IPS-18a (cell line): ENCODE results near the gene CREB3L4.
"Not testable (repeated sequence)": the region's sequence is repeated elsewhere in the genome, so short reads cannot be mapped to it uniquely, and the experiment has no call there.

Experiments
- H3K27ac ChIP-seq: one replicate; pipeline ENCODE4 v1.5.1; 2013; ENCODE audit warnings: low read length
- H3K27me3 ChIP-seq: one replicate; pipeline ENCODE4 v1.6.1; 2013; ENCODE audit warnings: mild to moderate bottlenecking, low read length; ENCODE audit not compliant: control insufficient read depth, insufficient read depth
- H3K36me3 ChIP-seq: one replicate; pipeline ENCODE4 v1.6.1; 2013; ENCODE audit warnings: low read depth, low read length; ENCODE audit not compliant: control insufficient read depth
- H3K4me1 ChIP-seq: one replicate; pipeline ENCODE4 v1.6.1; 2013; ENCODE audit warnings: low read depth, low read length; ENCODE audit not compliant: control insufficient read depth
- H3K4me3 ChIP-seq: one replicate; pipeline ENCODE4 v1.5.1; 2013; ENCODE audit warnings: low read length
- H3K9ac ChIP-seq: one replicate; pipeline ENCODE4 v1.6.1; 2013; ENCODE audit warnings: mild to moderate bottlenecking, low read length, moderate library complexity
- H3K9me3 ChIP-seq: one replicate; pipeline ENCODE4 v1.6.1; 2013; ENCODE audit warnings: low read depth, low read length; ENCODE audit not compliant: control insufficient read depth

The CREB3L4 gene

GRCh38 chr1:153963850-153964331 lies 3.8 kb upstream of the CREB3L4 start:
- Histone ChIP-seq H3K4me1 (peaks cover 19% of the 10 kb centered on the region), H3K27me3 (no peaks in the 10 kb centered on the region), H3K9ac (peak overlapping the region; percentile 95), H3K27ac (peak overlapping the region; percentile 88), H3K36me3 (peaks cover 20% of the 10 kb centered on the region), H3K4me3 (peak overlapping the region; percentile 96), H3K9me3 (no peaks in the 10 kb centered on the region)

GRCh38 chr1:153968000-153968363 lies 280 bp downstream of the CREB3L4 start:
- peak overlapping the region; percentile 86 for H3K4me3 ChIP-seq
- H3K27ac ChIP-seq, result peak overlapping the region; percentile 90
- no peaks in the 10 kb centered on the region for H3K9me3 ChIP-seq
- peaks cover 11% of the 10 kb centered on the region for H3K4me1 ChIP-seq
- peak overlapping the region; percentile 95 for H3K9ac ChIP-seq
- H3K27me3 ChIP-seq, result no peaks in the 10 kb centered on the region
- no peaks in the 10 kb centered on the region for H3K36me3 ChIP-seq

GRCh38 chr1:153968408-153968807 lies 706 bp downstream of the CREB3L4 start:
- Histone ChIP-seq H3K27me3 (no peaks in the 10 kb centered on the region), H3K4me3 (peak overlapping the region; percentile 86), H3K4me1 (peaks cover 11% of the 10 kb centered on the region), H3K9me3 (no peaks in the 10 kb centered on the region), H3K27ac (peak overlapping the region; percentile 90), H3K36me3 (no peaks in the 10 kb centered on the region), H3K9ac (peak overlapping the region; percentile 95)

GRCh38 chr1:153968972-153969371 lies 1.3 kb downstream of the CREB3L4 start:
- Histone ChIP-seq H3K4me1 (peaks cover 11% of the 10 kb centered on the region), H3K9me3 (no peaks in the 10 kb centered on the region), H3K27me3 (no peaks in the 10 kb centered on the region), H3K4me3 (peak overlapping the region; percentile 86), H3K9ac (peak overlapping the region; percentile 95), H3K27ac (no peak overlapping the region), H3K36me3 (peaks cover 3% of the 10 kb centered on the region)

- no peak overlapping the region for H3K9ac ChIP-seq
- no peak overlapping the region for H3K4me3 ChIP-seq
- no peaks in the 10 kb centered on the region for H3K27me3 ChIP-seq
- no peaks in the 10 kb centered on the region for H3K9me3 ChIP-seq
- H3K27ac ChIP-seq, result no peak overlapping the region
- H3K36me3 ChIP-seq, result peaks cover 14% of the 10 kb centered on the region
- H3K4me1 ChIP-seq, result peaks cover 11% of the 10 kb centered on the region
These were observed 2.6 kb downstream of the CREB3L4 start for GRCh38 chr1:153970346-153970745.

- H3K9ac ChIP-seq, result no peak overlapping the region
- H3K9me3 ChIP-seq, result no peaks in the 10 kb centered on the region
- peaks cover 10% of the 10 kb centered on the region for H3K4me1 ChIP-seq
- no peak overlapping the region for H3K27ac ChIP-seq
- no peak overlapping the region for H3K4me3 ChIP-seq
- no peaks in the 10 kb centered on the region for H3K27me3 ChIP-seq
- H3K36me3 ChIP-seq, result peaks cover 19% of the 10 kb centered on the region
These were observed 5.4 kb downstream of the CREB3L4 start for GRCh38 chr1:153973071-153973470.

GRCh38 chr1:153973525-153973924 lies 5.8 kb downstream of the CREB3L4 start:
- no peak overlapping the region for H3K27ac ChIP-seq
- H3K4me3 ChIP-seq, result no peak overlapping the region
- H3K9me3 ChIP-seq, result no peaks in the 10 kb centered on the region
- H3K36me3 ChIP-seq, result peaks cover 19% of the 10 kb centered on the region
- H3K4me1 ChIP-seq, result peaks cover 8% of the 10 kb centered on the region
- H3K9ac ChIP-seq, result no peak overlapping the region
- H3K27me3 ChIP-seq, result no peaks in the 10 kb centered on the region

GRCh38 chr1:153976819-153977249 lies 9.1 kb downstream of the CREB3L4 start:
- Histone ChIP-seq H3K9ac (peak overlapping the region; percentile 80), H3K27ac (peak overlapping the region; percentile 3), H3K4me3 (peak overlapping the region; percentile 81), H3K36me3 (peaks cover 24% of the 10 kb centered on the region), H3K4me1 (peaks cover 3% of the 10 kb centered on the region), H3K9me3 (no peaks in the 10 kb centered on the region), H3K27me3 (no peaks in the 10 kb centered on the region)

GRCh38 chr1:153977250-153978240 lies 9.8 kb downstream of the CREB3L4 start, which contains the start of gene JTB:
TSS of gene JTB (minus strand) at chr1:153977674. CDS start at chr1:153977252, 422 bp downstream.
- peak within 1 kb of the TSS; percentile 17 for H3K27ac ChIP-seq

GRCh38 chr1:153978274-153978909 lies 10.7 kb downstream of the CREB3L4 start:
- H3K9ac ChIP-seq, result peak overlapping the region; percentile 80
- H3K27me3 ChIP-seq, result no peaks in the 10 kb centered on the region
- no peaks in the 10 kb centered on the region for H3K9me3 ChIP-seq
- H3K4me3 ChIP-seq, result peak overlapping the region; percentile 81
- H3K27ac ChIP-seq, result no peak overlapping the region
- peaks cover 3% of the 10 kb centered on the region for H3K4me1 ChIP-seq
- peaks cover 35% of the 10 kb centered on the region for H3K36me3 ChIP-seq

More at GRCh38 chr1:153977250-153978240, 9.8 kb downstream of the CREB3L4 start, which contains the start of gene JTB:
- Histone ChIP-seq H3K9me3 (no peaks in the 10 kb centered on the region), H3K27me3 (no peaks in the 10 kb centered on the region), H3K9ac (peak within 1 kb of the TSS; percentile 80), H3K36me3 (peaks cover 30% of the 10 kb centered on the region), H3K4me3 (peak within 1 kb of the TSS; percentile 81), H3K4me1 (peaks cover 3% of the 10 kb centered on the region)

- not testable (repeated sequence) for H3K4me1 ChIP-seq, H3K9me3 ChIP-seq, H3K27me3 ChIP-seq, H3K9ac ChIP-seq, H3K4me3 ChIP-seq, H3K27ac ChIP-seq
- H3K36me3 ChIP-seq, result peaks cover 35% of the 10 kb centered on the region
These were observed 11.4 kb downstream of the CREB3L4 start for GRCh38 chr1:153979091-153979490.
